Measurements from ENCODE around the gene HAND2.

- TF ChIP-seq POLR2AphosphoS5 (IDR thresholded peaks at IDR 0.05) (no peak), POLR2A (IDR thresholded peaks at IDR 0.05) (no peak)
Observed at GRCh38 chr4:173530326-173531085, 477 bp upstream of the HAND2 start.
